K562 treated with DMSO at 1 percent for 4 hours (cell line): ENCODE data around the gene MYOZ1. TPM values are rescaled to one million over a fixed set of nuclear protein-coding genes. Genes with fewer than 3 reads are reported as not detected.

Experiments
- total RNA-seq: library from RNA; unstranded; fragments of 300-600 nt; gene quantifications from 2 replicates; pipeline ENCODE4 v1.2.3, GENCODE V29; 2022; ENCODE audit not compliant: insufficient read depth

Gene MYOZ1
- not detected in 2 replicates for total RNA-seq

DNA sequence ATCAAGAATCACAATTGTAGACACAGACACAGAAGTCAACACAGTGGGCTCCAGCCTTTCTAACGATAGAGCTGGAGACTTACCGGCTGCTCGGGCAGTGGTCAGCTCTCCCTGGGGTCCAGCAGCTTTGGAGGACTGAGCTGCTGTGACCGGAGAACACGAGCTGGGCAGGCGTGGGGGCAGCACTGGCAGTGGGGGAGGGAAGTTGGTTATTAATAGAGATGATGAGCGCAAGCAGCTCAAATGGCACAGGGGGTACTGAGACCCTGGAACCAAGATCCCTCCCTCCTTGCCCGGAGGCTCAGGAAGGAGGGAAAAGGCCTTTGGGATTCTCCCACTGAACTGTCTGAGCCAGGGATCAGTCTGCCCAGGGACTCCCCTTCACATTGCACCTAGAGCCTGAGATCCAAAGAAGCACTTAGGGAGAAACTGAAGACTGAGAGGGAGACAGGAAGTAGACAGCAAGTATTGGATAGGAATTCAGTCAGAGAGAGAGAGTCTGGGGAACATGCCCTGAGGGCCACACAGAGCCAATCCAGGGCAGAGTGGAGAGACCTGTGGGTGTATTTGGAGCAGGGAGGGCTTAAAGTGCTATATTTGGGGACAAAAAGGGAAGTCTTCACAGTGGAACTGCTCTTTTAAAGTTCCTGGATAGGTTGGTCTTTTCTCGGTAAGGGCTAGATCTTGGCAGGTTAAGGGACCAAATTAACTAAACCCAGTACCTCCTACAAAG lies at the start of gene MYOZ1:
Gene MYOZ1 (minus strand): TSS at position 147 of the 733 bp plus-strand sequence. CDS start 1,457 bp downstream, outside the sequence.

GRCh38 chr10:73655990-73656298 lies 14.7 kb upstream of the MYOZ1 start, which contains the start of gene SYNPO2L:
SYNPO2L (minus strand) TSS chr10:73656029; CDS start chr10:73655922, 107 bp downstream.

GRCh38 chr10:73590881-73591799 lies 50.1 kb downstream of the MYOZ1 start, which contains the start of gene USP54:
USP54 (minus strand) TSS chr10:73591342; CDS start chr10:73575658, 15,684 bp downstream.

Other genes starting within 250 kb of the MYOZ1 start
- gene ANXA7, start 227.4 kb downstream of the MYOZ1 start, total RNA-seq: 73.3 and 91.6 TPM in 2 replicates
- gene MSS51, start 207.9 kb downstream of the MYOZ1 start, total RNA-seq: 2.6 and 3.2 TPM in 2 replicates
- gene PPP3CB, start 145.4 kb downstream of the MYOZ1 start, total RNA-seq: 15.7 and 16.5 TPM in 2 replicates
- gene USP54, start 50.1 kb downstream of the MYOZ1 start, total RNA-seq: 12.0 and 12.4 TPM in 2 replicates
- gene SYNPO2L, start 14.6 kb upstream of the MYOZ1 start, total RNA-seq: not detected in 2 replicates
- 8.2 and 11.9 TPM in 2 replicates for gene AGAP5, start 56.6 kb upstream of the MYOZ1 start, total RNA-seq
- gene SEC24C, start 102.9 kb upstream of the MYOZ1 start, total RNA-seq: 117 and 145 TPM in 2 replicates
- gene CHCHD1, start 140.6 kb upstream of the MYOZ1 start, total RNA-seq: 55.4 and 66.7 TPM in 2 replicates
- 66.7 and 94.8 TPM in 2 replicates for gene ZSWIM8, start 144.1 kb upstream of the MYOZ1 start, total RNA-seq
- 65.9 and 73.9 TPM in 2 replicates for gene NDST2, start 170.1 kb upstream of the MYOZ1 start, total RNA-seq
- gene CAMK2G, start 233.1 kb upstream of the MYOZ1 start, total RNA-seq: 40.8 and 52.4 TPM in 2 replicates